Measurements from ENCODE around the gene TFAP2A.

DNA sequence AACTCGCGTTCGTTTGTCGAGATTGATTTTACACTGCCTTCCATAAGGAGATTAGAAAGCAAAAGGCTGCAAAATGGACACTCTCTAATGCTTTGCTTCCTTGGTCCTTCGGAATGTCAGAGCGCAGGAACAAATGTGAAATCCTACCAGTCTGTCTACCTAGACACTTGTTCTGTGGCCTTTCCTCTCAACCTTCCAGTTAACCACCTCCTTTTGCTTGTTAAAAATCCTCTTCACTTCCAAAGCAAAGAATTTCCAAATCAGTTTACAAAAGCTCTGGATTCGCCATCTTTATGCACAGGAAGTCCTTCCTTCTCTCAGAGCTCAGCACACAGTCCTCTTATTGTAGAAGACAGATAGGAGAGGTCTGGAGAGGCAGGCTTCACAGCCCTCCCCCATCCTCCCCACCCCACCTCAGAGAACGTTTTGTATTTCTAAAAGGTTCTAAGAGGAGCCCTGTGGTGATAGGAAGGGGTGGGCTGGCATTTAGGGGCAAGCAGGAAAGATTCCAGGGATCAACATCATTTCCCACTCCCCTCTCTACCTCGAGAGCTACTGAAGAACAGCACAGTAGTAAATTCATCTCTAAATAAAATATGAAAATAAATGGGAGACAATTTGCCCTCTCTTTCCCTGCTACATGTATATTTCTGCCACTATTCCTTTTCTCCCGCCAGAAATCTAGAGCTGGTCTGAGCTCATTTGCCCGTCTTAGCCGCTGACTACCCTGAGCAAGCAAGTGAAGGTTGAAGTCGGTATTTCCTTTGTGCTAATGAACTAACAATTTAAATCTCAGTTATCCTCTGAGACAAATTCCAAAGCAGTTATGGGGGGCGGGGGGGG is 18.9 kb downstream of the TFAP2A start:
- no peak for TF ChIP-seq CTCF (IDR thresholded peaks at IDR 0.05)
- TF ChIP-seq POLR2A (IDR thresholded peaks at IDR 0.05): no peak

Data from thyroid gland (tissue), 4 donors.